Psoas muscle (tissue), 8 donors: ENCODE results near the gene MED29. TPM values are rescaled to one million over a fixed set of nuclear protein-coding genes. Genes with fewer than 3 reads are reported as not detected.
"Not testable (repeated sequence)": the region's sequence is repeated elsewhere in the genome, so short reads cannot be mapped to it uniquely, and the experiment has no call there.

ENCODE experiments used
- ATAC-seq, 4 donors: fragments of 200-7000 bp; cut with Tn5 transposase; one replicate each; pipeline ENCODE4 v1.9.1; 2020; ENCODE audit warnings: moderate library complexity in 3 of 4, mild to moderate bottlenecking in 2 of 4
- DNase-seq, 2 donors: peaks; one replicate each; pipeline ENCODE4 v3.0.0-alpha.2; 2020
- H3K27ac ChIP-seq: fragments of 200-600 bp; one replicate; pipeline ENCODE4 v1.8.0; 2022
- H3K27me3 ChIP-seq, 3 donors: fragments of 200-600 bp in 1 of 3; one replicate each; pipeline versions ENCODE4 v1.6.1 to v1.8.0; 2013 to 2022; ENCODE audit warnings: low read length in 2 of 3, mild to moderate bottlenecking in 2 of 3, moderate library complexity in 1 of 3; ENCODE audit not compliant: insufficient read depth in 3 of 3
- H3K36me3 ChIP-seq, 2 donors: fragments of 200-600 bp in 1 of 2; one replicate each; pipeline versions ENCODE4 v1.6.1 to v1.8.0; 2013 to 2022; ENCODE audit warnings: low read depth in 1 of 2, mild to moderate bottlenecking in 1 of 2, moderate library complexity in 1 of 2; ENCODE audit not compliant: insufficient read depth in 1 of 2
- H3K4me1 ChIP-seq: fragments of 200-600 bp; one replicate; pipeline ENCODE4 v1.8.0; 2022
- H3K4me3 ChIP-seq: fragments of 200-600 bp; one replicate; pipeline ENCODE4 v1.8.0; 2022; ENCODE audit warnings: mild to moderate bottlenecking
- H3K9me3 ChIP-seq: fragments of 200-600 bp; one replicate; pipeline ENCODE4 v1.8.0; 2022
- CTCF ChIP-seq: fragments of 200-600 bp; IDR thresholded peaks from one replicate; pipeline ENCODE4 v1.8.0; 2022; ENCODE audit warnings: antibody characterized with exemption
- WGBS, 3 donors: extraction: QIAGEN DNeasy Blood & Tissue Kit; methylation state at CpG; one replicate each; pipeline versions ENCODE4 v1.1.6 to v1.1.7; 2013; 5-methylcytosine and 5-hydroxymethylcytosine counted together
- intact Hi-C, 2 donors: fragments of 100-400 bp; cut with DNase I; formaldehyde crosslinking; loops; one replicate each; pipeline versions ENCODE4 v1.11.0 to v1.14.2; 2022
- polyA plus RNA-seq, 3 donors: library from polyadenylated mRNA; stranded (reverse); fragments of 200-250 nt; gene quantifications; one replicate each; pipeline ENCODE4 v1.2.3, GENCODE V29; 2013
- total RNA-seq, 4 donors: library from RNA; stranded (reverse); fragmentation: NEBNext Ultra II Directional in 2 of 4; extraction: Animal tissue kit (Norgen Biotek cat#: 25700) in 2 of 4; gene quantifications; one replicate each; pipeline versions ENCODE4 v1.2.1 to v1.2.4, GENCODE V29; 2021 to 2023
- donor health status: healthy with polysubstance abuse.
- donor health status: DM: no; HTN: no; CAD: no; lungs with moderate emphysema.
- donor health status: Bipolar disorder and iron deficiency.
- donor health status: healthy.
- donor health status: DM: yes; HTN: yes; CAD: no.
- donor health status: DM: no; HTN: no; CAD: no.
- donor health status: DM: no; HTN: no; CAD: no.
- donor health status: DM: yes; HTN: yes; CAD: no.

Gene MED29
- total and polyA plus RNA-seq, 7 donors = 25.0 to 51.7 (median 29.8) TPM

GRCh38 chr19:39372047-39372802 is 19.0 kb upstream of the MED29 start:
- intact Hi-C loops = no loop called here
- WGBS, 3 donors = 27 to 34% (median 28%) methylated on average over 8 of the region's 8 CpGs
- TF ChIP-seq CTCF = no peak
- peak overlapping the region; percentile 83 for H3K27ac ChIP-seq
- H3K4me3 ChIP-seq = peak overlapping the region; percentile 3
- peaks cover 12 to 79% of the 10 kb centered on the region in 2 donors for H3K36me3 ChIP-seq
- DNase-seq = peak; percentile 84 to 87
- no peaks in the 10 kb centered on the region for H3K9me3 ChIP-seq
- H3K4me1 ChIP-seq = peaks cover 21% of the 10 kb centered on the region
- peak; percentile 87 to 92 (median 88) for ATAC-seq
- H3K27me3 ChIP-seq = no peaks in the 10 kb centered on the region

DNA sequence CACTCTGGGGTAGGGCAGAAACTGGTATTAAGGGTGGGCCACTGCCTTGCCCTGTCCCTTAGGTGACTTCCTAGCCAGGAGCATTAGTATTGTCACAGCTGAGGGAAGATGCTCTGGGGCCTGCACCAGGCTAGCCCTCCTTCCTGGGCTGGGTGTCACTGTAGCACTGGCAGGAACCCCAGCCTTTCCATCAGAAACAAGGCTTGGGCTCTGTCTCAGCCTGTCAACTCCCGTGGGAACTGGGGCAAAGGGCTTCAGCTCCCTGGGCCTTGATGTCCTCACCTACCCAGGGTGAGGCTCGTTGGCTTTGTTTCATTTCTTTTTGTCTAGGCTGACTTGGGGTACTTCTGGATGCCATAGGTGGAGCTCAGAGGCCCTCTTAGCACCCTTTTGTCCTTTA is 18.2 kb upstream of the MED29 start:
- no peak for TF ChIP-seq CTCF
- peak in 3 of 4 donors; percentile 27 to 48 (median 29) for ATAC-seq
- Histone ChIP-seq H3K9me3 (no peaks in the 10 kb centered on the region), H3K4me1 (peaks cover 21% of the 10 kb centered on the region), H3K27ac (peak overlapping the region; percentile 83), H3K4me3 (peak overlapping the region; percentile 3), H3K27me3 (no peaks in the 10 kb centered on the region), H3K36me3 (peaks cover 13 to 82% of the 10 kb centered on the region in 2 donors)
- DNase-seq = no peak
- intact Hi-C loops = no loop called here
- whole genome bisulfite sequencing, 3 donors = 37 to 41% (median 39%) methylated on average over 2 of the region's 2 CpGs

GRCh38 chr19:39375929-39376328 is 15.2 kb upstream of the MED29 start:
- Histone ChIP-seq H3K4me1 (peaks cover 21% of the 10 kb centered on the region), H3K4me3 (no peak overlapping the region), H3K36me3 (peaks cover 23 to 82% of the 10 kb centered on the region in 2 donors), H3K27me3 (no peaks in the 10 kb centered on the region), H3K27ac (no peak overlapping the region), H3K9me3 (no peaks in the 10 kb centered on the region)
- no peak for TF ChIP-seq CTCF
- DNase-seq (no peak), ATAC-seq (no peak)
- intact Hi-C loops = no loop called here

DNA sequence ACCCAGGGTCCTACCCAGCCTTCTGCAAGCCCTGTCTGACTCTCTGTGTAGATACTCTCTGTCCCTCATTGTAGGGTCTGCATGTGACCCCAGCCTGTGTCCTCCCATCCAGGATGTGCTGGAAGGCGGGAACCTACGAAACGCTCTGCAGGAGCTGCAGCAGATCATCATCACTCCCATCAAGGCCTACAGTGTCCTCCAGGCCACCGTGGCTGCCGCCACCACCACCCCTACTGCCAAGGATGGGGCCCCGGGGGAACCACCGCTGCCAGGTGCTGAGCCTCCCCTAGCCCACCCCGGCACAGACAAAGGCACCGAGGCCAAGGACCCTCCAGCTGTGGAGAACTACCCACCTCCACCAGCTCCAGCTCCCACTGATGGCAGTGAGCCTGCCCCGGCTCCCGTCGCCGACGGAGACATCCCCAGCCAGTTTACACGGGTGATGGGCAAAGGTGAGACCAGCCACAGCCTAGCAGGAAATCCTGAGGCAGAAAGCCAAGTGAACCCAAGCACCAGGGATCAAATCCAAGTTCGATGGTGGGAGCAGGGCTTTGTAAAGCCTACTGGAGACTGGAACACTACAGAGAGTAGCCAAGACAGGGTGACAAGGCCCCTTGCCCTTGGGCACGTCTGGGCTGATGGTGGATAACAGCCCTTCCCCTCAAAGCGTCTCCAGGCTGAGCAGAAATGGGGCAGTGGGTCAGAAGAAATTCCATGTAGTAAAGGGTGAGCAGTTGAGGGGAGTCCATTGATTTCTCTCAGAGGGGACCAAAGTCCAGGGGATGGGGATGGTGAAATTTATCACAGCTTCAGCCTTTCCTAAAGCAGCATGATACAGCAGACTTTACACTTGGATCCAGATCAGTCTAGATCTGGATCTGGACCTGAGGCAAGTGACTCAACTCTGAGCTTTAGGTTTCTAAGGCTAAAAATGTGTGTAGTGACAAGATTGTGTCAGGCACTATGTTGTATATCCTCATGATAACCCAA is 13.5 kb upstream of the MED29 start:
- 79 to 88% (median 83%) methylated on average over 18 of the region's 18 CpGs for WGBS, 3 donors
- H3K4me1 ChIP-seq = peaks cover 10% of the 10 kb centered on the region
- no peak for ATAC-seq
- H3K27ac ChIP-seq = no peak overlapping the region
- H3K4me3 ChIP-seq = no peak overlapping the region
- DNase-seq = no peak
- H3K27me3 ChIP-seq = no peaks in the 10 kb centered on the region
- peaks cover 27 to 91% of the 10 kb centered on the region in 2 donors for H3K36me3 ChIP-seq
- intact Hi-C loops = no loop called here
- H3K9me3 ChIP-seq = no peaks in the 10 kb centered on the region
- no peak for TF ChIP-seq CTCF

- DNase-seq, H3K4me1 ChIP-seq, H3K4me3 ChIP-seq, H3K27ac ChIP-seq, H3K27me3 ChIP-seq, ATAC-seq, intact Hi-C loops, H3K9me3 ChIP-seq: not testable (repeated sequence)
- WGBS, 3 donors = 92 to 96% (median 94%) methylated on average over 4 of the region's 4 CpGs
- peaks cover 30 to 100% of the 10 kb centered on the region in 2 donors for H3K36me3 ChIP-seq
Observed at GRCh38 chr19:39379366-39379765, 11.8 kb upstream of the MED29 start.
